ENCODE data around the gene LYSMD4.
"Not testable (repeated sequence)": the region's sequence is repeated elsewhere in the genome, so short reads cannot be mapped to it uniquely, and the experiment has no call there.

Gene LYSMD4

DNA sequence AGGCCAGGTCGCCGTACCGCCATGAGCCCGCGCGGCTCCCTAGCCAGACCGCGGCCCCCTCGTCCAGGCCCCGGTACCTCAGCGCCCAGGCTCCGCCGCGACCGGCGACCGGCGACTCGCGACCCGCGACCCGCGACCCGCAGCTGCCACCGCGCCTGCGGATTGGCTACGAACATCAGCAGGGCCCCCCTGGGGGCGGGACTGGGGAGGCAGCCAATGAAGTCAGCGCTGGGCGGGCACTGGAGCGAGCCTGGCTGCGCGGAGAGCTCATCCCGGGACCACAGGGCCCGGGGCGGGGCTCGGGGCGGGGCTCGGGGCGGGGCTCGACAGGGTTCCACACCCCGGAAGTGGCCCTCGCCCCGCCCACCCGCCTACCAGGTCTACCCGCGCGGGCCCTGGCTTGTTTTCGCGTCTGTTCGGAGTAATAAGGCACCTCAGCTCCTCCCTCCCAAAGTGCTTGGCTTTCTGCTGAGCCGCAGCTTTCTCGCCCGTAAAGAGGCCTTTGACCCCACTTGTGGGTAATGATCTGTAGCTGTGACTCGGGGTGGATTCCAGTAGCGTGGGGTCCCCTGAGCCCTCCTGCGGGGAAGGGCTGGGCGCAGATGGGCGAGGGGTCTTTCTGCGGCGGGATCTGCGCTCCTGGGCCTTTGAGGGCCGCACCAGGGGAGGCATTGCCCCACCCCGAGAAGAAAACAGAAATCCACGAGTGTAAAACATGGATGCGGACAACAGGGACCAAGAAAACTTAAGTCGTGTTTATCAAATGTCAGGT lies at the start of gene LYSMD4:
TSS of gene LYSMD4 (minus strand) at position 170 of the 772 bp plus-strand sequence. CDS start 1,438 bp downstream, outside the sequence.
- peak; percentile 99 to 100 for DNase-seq (ENCODE audit: low read depth in 2 of 2)

DNA sequence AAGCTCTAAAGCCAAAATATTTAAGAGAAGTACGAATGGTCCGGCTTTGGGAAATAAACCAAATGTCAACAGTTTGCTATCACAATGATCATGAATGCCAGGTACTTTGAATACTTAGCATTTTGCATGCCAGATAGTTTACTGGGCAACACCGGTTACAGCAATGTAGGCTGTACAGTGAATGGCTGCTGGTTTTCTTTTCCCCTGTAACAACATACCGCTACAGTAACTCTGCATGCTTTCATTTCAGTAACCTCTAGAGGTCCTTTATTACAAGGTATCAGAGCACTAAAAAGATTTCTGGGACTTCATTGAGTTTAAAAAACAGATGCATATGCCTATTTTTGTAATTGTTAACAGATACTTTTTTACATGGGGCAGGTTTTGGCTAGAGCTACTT lies 48.8 kb upstream of the LYSMD4 start:
- DNase-seq (ENCODE audit: low read depth in 2 of 2), result not testable (repeated sequence)

DNA sequence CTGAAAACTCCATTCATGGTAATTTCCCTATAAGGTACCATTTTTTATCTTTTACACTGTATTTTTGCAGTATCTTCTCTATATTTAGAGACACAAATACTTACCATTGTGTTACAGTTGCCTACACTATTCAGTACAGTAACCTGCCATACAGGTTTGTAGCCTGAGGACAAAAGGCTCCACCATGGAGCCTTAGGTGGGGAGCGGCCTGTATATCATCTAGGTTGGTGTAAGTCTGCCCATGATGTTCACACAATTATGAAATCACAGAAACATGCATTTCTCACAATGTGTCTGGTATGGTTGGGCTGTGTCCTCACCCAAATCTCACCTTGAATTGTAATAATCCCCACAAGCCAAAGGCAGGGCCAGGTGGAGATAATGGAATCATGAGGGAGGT lies 43.9 kb upstream of the LYSMD4 start:
- DNase-seq (ENCODE audit: low read depth in 2 of 2), result no peak

DNA sequence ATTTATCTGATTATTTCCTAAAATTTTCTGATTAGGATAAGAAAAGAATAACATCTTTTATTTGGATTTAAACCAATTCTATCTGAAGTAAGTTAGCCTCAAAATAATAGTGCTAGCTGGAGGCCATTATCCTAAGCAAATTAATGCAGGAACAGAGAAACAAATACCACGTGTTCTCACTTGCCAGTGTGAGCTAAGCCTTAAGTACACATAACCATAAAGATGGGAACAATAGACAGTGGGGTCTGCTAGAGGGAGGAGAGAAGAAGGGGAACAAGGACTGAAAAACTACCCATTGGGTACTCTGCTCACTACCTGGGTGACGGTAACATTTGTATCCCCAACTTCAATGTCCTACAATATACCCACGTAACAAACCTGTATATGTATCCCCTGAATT lies 31.3 kb upstream of the LYSMD4 start:
- DNase-seq (ENCODE audit: low read depth in 2 of 2), result no peak

DNA sequence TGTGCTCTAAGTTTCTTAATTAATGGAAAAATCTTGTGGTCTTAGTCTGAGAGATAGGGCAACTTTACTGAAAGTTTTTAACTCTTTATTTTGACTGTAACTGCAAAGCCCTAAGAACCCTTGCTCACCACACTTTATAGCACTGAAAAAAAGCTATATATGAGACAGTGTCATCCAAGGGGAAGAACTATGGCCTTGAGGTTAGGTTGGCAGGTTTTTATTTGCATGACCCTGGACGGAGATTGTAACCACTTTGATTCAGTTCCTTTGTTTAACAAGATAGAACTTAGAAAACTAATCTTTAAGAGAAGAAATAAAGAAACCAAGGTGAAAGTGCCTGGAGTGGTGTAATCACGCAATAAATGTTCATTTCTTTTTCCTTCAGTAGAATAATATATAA lies 30.6 kb upstream of the LYSMD4 start:
- DNase-seq (ENCODE audit: low read depth in 2 of 2), result no peak

DNA sequence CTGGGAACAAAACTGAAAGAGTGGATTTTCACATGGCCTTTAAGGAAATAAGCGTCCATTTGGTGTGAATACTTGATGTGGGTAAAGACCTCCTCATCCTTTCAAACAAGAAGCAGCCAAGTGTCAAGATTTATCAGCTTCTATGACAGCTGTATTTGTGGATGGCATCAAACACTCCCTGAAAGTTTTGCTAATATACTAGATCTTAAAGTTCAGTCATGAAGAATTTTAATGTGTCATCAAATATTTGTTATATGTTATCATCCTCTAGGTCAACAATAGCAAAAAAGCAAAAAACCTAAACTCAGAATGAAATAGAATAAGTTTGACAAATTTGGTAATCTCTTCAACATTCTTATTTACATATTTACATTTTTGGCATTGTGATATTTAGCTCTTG lies 29.1 kb upstream of the LYSMD4 start:
- DNase-seq (ENCODE audit: low read depth in 2 of 2), result no peak

DNA sequence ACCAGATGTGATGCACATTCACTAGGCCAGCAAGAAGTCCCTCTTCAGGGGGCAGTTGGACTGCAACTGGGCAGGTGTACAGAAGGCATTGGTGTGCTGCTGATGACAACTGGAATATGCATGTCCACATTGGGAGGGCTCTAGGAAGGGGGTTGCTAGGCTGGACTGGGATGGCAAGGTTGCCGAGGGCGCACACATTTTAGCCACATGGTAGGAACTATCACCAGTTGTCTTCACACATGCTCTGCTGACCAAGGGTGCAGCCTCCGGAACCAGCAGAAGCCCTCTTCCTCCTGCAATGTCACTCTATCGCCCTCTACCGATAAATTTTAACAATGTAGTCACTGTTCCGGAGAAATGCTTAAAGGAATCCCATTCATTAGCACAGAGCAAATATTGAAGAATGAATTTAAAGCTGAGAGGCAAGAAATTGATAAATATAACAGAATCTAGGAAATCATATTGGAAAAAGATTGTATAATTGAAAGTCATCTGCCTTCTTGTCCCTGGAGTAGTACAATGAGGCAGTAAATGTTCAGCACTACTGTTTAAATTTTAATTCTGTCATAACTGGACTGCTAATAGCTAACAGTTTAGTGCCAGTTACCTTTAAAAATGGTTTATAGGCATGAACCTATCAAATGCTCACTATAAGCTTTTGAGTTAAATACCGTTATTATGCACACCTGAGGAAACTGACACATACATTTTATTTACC lies 22.6 kb upstream of the LYSMD4 start:
- peak in 1 of 2 donors; percentile 13 for DNase-seq (ENCODE audit: low read depth in 2 of 2)

DNA sequence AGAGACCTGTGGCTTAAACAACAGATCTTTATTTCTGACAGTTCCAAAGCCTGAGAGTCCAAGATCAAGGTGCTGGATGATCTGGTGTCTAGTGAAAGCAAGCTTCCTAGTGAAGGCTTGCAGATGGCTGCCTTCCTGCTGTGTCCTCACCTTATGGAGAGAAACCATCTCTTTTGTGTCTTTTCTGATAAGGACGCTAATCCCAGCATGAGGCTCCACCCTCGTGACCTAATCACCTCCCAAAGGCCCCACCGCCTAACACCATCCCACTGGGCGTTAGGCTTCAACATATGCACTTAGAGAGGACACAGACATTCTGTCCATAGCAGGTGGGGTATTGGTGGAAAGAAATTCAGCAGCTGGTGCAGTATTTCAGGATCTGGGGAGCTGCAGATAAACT lies 19.8 kb upstream of the LYSMD4 start:
- no peak for DNase-seq (ENCODE audit: low read depth in 2 of 2)

DNA sequence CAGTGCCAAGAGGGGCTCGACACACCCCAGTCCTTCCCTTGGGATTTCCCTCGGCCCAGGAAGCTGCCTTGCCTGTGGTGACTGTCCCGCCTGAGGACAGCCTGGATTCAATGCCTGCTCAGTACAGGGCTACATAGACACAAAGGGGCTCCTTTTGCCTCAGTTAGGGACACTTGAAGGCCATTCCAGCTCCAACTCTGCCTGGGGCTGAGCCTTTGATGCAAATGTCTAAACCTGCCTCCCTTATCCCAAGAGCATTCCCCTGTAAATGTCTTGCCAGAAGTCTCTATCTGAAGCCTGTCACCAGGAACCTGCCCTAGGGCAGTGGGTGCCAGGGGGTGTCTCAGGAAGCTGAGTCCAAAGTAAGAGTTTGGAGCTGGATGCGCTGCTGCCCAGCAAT lies 19.3 kb upstream of the LYSMD4 start:
- DNase-seq (ENCODE audit: low read depth in 2 of 2), result no peak

DNA sequence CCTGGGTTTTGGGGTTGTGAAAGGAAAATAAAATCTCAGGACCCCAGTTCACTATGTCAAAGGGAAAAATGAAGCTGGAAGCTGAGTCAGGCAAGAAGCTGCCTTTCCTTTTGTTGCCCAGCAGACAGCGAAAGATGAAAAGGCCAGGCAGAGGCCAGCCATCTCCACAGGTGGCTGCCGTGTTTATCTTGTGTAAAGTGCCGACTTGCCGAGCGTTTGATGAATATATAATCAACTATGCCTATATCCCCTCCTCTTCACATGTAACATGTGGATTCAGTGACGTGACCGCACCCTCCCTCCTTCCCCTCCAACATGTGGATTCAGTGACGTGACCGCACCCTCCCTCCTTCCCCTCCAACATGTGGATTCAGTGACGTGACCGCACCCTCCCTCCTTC lies 17.1 kb upstream of the LYSMD4 start:
- not testable (repeated sequence) for DNase-seq (ENCODE audit: low read depth in 2 of 2)

DNA sequence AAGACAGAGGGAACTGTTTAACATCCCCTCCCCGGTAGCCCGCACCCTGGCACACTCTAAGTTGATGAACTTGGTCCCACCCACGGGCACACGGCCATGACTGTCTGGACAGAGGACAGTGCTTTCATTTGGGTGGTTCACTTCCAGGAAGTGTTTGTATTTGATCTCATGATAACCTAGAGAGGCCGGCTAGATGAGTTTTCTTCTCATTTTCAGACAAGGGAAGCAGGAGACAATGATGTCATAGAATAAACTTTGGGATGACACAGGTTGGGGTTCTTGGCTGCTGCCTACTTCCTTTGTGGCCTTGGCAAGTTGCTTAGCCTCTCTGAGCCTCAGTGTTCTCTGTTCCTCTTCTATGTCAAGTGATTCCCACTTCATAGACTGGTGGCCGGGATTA lies 16.1 kb upstream of the LYSMD4 start:
- DNase-seq (ENCODE audit: low read depth in 2 of 2), result no peak

DNA sequence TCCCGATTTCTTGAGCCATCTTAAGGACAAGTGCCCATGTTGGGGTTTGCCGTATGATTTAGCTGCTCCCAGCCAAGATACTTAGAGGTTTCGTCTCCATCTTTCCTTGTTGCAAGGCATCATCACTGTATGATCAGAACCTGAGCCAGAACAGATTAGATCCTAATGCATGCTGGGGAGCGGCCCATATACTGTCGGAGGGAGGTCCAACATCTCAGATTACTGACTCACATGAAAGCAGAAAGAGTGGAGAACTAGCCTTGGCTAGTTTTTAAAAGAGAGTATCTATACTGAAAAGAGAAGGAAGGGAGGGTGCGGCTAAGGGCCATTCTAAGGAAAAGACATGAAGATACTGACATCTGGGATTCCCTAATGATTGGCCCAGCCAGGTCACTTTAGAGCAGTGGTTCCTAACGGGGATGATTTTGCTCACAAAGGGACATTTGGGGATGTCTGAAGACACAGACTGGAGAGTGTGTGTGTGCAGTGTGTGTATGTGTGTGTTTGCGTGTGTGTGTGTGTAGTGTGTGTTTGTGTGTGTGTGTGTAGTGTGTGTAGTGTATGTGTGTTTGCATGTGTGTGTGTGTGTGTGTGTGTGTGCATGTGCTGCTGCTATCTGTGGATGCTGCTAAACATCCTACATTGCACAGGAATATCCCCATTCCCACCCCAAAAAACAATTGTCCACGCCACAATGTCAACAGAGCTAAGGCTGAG lies 12.3 kb upstream of the LYSMD4 start:
- DNase-seq (ENCODE audit: low read depth in 2 of 2), result no peak

DNA sequence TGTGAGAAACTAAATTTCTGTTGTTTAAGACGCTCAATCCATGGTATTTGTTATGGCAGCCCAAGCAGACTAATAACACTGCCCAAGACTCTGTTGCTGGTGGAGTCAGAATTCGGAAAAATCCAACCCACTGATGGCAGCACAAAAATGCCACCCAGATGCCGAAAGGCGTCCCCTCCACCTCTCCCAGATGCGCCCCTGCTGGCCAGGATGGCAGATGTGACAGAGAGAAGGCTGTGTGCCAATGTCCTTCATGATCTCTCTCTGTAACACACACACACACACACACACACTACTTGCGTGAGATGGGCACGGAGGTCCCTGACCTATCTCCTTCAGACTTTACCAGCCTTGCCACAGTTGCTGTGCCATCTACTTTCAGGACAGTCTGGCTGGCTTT lies 10.9 kb upstream of the LYSMD4 start:
- no peak for DNase-seq (ENCODE audit: low read depth in 2 of 2)

DNA sequence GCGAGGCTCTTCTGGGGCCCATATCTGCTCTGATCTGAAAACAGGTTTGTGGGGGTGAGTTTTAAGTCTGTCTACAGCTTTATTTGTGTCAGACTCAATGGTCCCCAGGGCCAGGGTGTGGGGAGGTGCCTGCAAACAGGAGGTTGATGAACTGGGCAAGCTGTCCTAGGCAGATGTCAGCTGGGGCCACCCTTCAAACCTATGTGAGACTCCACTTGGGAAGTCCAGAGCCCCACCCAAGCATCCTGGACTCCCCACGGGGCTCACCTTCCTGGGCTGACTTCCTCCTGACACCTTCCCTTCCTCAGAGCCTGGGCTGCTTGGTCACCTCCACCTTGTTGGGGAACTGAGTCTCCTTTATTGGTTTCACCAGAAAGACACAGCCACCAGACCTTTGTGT lies 8.6 kb upstream of the LYSMD4 start:
- no peak for DNase-seq (ENCODE audit: low read depth in 2 of 2)

DNA sequence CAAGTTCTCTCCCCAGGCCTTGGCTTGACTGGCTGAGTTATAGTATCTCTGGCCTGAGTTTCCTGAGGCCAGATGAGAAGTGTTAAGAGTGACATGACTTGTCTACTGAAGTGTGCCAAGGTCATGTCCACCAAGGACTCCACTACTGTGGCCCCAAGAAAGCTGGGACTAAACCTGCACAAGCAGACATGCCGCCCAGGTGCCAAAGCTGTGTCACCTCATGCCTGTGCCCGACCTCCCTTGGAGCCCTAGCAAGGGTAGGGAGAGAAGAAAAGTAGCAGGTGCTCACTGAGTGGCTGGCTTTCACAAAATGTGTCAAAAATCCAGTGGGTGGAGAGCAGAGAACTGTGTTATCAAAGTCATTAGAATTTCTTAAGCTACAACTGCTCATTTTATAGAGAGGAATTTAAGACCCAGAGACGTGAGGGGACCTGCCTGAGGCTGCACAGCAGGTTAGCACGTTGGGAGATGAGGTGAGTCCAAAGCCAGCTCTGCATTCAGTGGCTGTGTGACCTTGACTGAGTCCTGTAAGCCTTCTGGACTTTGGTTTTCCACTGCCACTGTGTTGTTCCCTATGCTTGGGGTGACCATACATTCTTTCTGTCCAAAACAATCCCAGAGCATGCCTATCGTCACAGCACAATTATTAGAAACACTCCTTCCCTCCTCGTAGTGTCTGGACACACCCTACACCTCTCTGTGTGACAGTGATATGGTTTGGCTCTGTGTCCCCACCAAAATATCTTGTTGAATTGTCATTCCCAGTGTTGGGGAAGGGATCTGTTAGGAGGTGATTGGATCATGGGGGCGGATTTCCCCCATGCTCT lies 5.0 kb upstream of the LYSMD4 start:
- no peak for DNase-seq (ENCODE audit: low read depth in 2 of 2)

DNA sequence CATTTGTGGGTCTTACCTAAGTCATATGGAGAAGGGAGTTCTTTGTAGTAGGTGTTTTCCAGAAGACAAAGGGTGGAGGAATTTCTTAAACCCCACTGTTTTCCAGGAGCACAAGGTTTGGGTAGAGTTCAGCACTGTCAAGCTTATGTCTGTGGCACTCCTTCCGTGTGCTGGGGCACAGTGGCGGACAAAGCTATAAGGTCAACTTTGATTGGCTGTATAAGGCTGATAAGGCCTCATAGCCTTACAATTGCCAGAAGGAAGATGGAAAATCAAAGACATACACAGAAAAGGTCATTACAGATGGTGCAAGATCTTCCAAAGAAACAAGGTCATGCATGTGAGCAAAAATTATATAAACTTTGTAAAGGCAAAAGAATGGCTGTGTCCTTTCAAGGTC lies 3.5 kb upstream of the LYSMD4 start:
- DNase-seq (ENCODE audit: low read depth in 2 of 2), result no peak

DNA sequence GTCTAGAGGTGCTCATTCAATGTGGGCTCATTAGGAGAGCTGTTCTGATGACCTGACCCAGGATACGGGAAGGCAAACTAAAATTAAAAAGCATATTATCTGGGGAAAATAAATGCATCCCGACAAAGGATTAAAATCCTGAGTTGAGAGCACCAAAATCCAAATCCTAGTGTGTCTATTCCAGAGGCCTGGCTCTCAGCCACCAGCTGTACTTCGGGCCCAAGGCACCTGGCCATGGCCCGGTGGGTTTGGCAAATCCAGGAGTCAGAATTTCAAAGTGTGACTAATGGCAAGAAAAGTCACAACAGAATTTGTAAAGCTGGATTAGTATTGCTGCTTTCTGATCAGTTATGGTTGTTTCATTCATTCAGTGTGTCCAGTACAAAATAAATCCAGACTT lies 2.6 kb upstream of the LYSMD4 start:
- no peak for DNase-seq (ENCODE audit: low read depth in 2 of 2)

DNA sequence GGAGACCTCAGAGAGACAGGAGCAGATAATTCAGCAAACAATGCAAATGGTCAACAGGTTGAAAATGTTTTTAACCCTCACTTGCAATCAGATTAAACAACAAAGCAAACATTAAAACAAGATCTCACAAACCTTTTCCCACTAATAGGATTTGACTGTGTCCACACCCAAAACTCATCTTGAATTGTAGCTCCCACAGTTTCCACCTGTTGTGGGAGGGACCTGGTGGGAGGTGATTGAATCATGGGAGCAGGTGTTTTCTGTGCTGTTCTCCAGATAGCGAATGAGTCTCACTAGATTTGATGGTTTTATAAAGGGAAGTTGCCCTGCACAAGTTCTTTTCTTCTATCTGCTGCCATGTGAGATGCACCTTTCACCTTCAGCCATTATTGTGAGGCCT lies 1.3 kb upstream of the LYSMD4 start:
- DNase-seq (ENCODE audit: low read depth in 2 of 2), result no peak

DNA sequence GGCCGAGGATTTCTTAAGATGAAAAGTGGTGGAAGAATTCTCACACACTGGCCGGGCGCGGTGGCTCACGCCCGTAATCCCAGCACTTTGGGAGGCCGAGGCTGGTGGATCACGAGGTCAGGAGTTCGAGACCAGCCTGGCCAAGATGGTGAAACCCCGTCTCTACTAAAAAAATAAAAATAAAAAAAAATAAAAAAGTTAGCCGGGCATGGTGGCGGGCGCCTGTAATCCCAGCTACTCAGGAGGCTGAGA lies 729 bp upstream of the LYSMD4 start:
- not testable (repeated sequence) for DNase-seq (ENCODE audit: low read depth in 2 of 2)

DNA sequence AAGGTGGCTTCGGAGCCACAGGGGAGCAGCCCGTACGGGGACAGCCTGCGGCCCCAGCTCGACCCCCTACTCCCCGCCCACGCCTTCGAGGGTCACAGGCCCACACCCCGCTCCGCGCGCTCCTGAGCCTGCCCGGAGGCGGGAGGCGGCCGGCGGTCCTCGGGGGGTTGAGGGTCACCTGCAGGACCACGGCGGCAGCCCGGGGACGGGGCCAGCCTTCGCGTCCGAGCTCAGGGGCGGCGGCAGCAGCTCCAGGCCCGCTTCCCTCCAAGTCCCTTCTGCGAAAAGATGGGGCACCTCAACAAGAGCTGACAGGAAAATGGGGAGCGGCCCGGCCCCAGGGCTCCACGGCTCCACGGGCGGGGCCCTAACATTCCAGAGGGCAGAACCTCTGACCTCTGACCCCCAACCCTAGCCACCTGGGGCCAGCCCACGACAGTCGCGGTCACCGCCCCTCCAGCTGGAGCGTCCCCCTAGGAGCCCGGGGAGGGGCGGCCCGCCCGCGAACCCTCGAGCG lies 428 bp downstream of the LYSMD4 start:
- DNase-seq (ENCODE audit: low read depth in 2 of 2), result no peak

DNA sequence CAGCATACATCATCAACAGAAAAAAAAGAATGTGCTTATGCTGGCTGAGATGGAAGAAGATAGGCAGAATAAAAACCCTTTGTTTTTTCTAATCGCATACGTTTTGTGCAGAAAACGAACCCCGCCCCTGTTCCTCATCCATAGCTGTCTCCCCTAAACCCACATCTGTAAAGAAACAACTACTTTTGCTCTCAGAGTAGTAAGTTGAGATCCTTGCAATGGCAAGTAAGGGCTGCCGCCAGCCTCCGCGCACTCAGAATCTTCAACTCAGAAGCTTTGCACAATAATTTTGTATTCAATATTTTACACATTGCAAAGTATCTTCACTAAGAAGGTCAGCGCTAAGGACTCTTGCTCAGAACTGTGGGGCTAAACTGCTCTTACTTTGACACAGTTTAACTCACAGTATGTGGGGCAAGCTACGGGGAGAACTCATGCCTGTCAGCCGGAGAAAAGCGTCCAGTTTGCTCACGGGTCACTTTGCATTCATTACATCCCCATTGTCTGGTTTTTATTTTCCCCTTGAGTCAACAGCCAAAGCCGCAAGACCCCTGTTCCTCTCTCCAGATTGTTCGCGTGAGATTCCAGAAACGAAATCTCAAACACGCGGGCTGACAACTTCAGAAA lies 1.0 kb downstream of the LYSMD4 start:
- no peak for DNase-seq (ENCODE audit: low read depth in 2 of 2)

Data from stimulated activated CD4-positive, alpha-beta T cell treated with anti-CD3 and anti-CD28 coated beads, Interleukin-1b, Interleukin-23, amount 100 ng/mL, for 4 hours (primary cell).